Loucy (cell line): Measurements from ENCODE around the gene LYZL4.

Source experiments
- H2AFZ ChIP-seq: fragments of 200-600 bp; sonication (generic); 2 replicates; pipeline ENCODE4 v1.6.0; 2016; ENCODE audit warnings: antibody characterized with exemption, mild to moderate bottlenecking, low read length, moderate library complexity
- H3F3A ChIP-seq: fragments of 200-600 bp; 2 replicates; pipeline ENCODE4 v1.6.0; 2016; ENCODE audit warnings: antibody characterized with exemption, low read depth, mild to moderate bottlenecking
- H3K27me3 ChIP-seq: fragments of 200-600 bp; sonication (generic); 2 replicates; pipeline ENCODE4 v1.6.1; 2014; ENCODE audit warnings: low read length, mild to moderate bottlenecking; ENCODE audit not compliant: insufficient read depth, poor library complexity, severe bottlenecking
- H3K36me3 ChIP-seq: fragments of 200-600 bp; sonication (generic); 2 replicates; pipeline ENCODE4 v1.6.1; 2016; ENCODE audit warnings: low read length; ENCODE audit not compliant: insufficient read depth
- H3K4me1 ChIP-seq: fragments of 200-600 bp; sonication (generic); 2 replicates; pipeline ENCODE4 v1.5.1; 2014; ENCODE audit warnings: low read length, mild to moderate bottlenecking; ENCODE audit not compliant: insufficient read depth, poor library complexity, severe bottlenecking
- H3K4me2 ChIP-seq: fragments of 200-600 bp; sonication (generic); 2 replicates; pipeline ENCODE4 v1.6.0; 2014; ENCODE audit warnings: antibody characterized with exemption, low read length, low read depth, mild to moderate bottlenecking; ENCODE audit not compliant: poor library complexity, severe bottlenecking
- H3K4me3 ChIP-seq: fragments of 200-600 bp; sonication (generic); 2 replicates; pipeline ENCODE4 v1.5.1; 2014; ENCODE audit warnings: low read length, mild to moderate bottlenecking, mixed read lengths; ENCODE audit not compliant: poor library complexity, severe bottlenecking
- H3K79me2 ChIP-seq: fragments of 200-600 bp; sonication (generic); 2 replicates; pipeline ENCODE4 v1.6.1; 2014; ENCODE audit warnings: low read length; ENCODE audit not compliant: insufficient read depth
- H3K9ac ChIP-seq: fragments of 200-600 bp; sonication (generic); 2 replicates; pipeline ENCODE4 v1.6.0; 2014; ENCODE audit warnings: mild to moderate bottlenecking, low read depth, low read length, moderate library complexity; ENCODE audit not compliant: poor library complexity, severe bottlenecking
- H3K9me2 ChIP-seq: fragments of 200-600 bp; sonication (generic); replicated peaks from 2 replicates; pipeline ENCODE4 v1.6.1; 2016; ENCODE audit warnings: low read depth, low read length, mixed read lengths
- H3K9me3 ChIP-seq: fragments of 200-600 bp; sonication (generic); 2 replicates; pipeline ENCODE4 v1.6.1; 2014; ENCODE audit warnings: mild to moderate bottlenecking, antibody characterized with exemption, low read length, low read depth; ENCODE audit not compliant: insufficient read depth
- H4K20me1 ChIP-seq: fragments of 200-600 bp; sonication (generic); 2 replicates; pipeline ENCODE4 v1.6.0; 2014; ENCODE audit warnings: antibody characterized with exemption, low read length, mild to moderate bottlenecking; ENCODE audit not compliant: insufficient read depth, poor library complexity, severe bottlenecking
- CTCF ChIP-seq: fragments of 200-600 bp; sonication (generic); conservative IDR thresholded peaks from 2 replicates; pipeline ENCODE4 v1.5.1; 2014; ENCODE audit warnings: mild to moderate bottlenecking, antibody characterized with exemption, low read length
- EZH2phosphoT487 ChIP-seq: fragments of 200-600 bp; IDR thresholded peaks from 2 replicates; pipeline ENCODE4 v1.6.1; 2018; ENCODE audit warnings: antibody characterized with exemption, mild to moderate bottlenecking, moderate library complexity, borderline replicate concordance

LYZL4 gene

GRCh38 chr3:42351207-42351606, 59.2 kb downstream of the LYZL4 start:
- Histone ChIP-seq H3K79me2 (no peaks in the 10 kb centered on the region), H2AFZ (no peak overlapping the region), H3K27me3 (no peaks in the 10 kb centered on the region), H3K9ac (no peak overlapping the region), H3F3A (no peaks in the 10 kb centered on the region), H3K4me2 (no peak overlapping the region), H3K4me1 (no peaks in the 10 kb centered on the region), H4K20me1 (no peaks in the 10 kb centered on the region), H3K4me3 (no peak overlapping the region), H3K9me2 (no peaks in the 10 kb centered on the region), H3K9me3 (no peaks in the 10 kb centered on the region), H3K36me3 (no peaks in the 10 kb centered on the region)
- no peak for TF ChIP-seq CTCF
- TF ChIP-seq EZH2phosphoT487: no peak

- peaks cover 2% of the 10 kb centered on the region for H3K4me1 ChIP-seq
- H3K79me2 ChIP-seq: no peaks in the 10 kb centered on the region
- H3K9me3 ChIP-seq: no peaks in the 10 kb centered on the region
- no peak overlapping the region for H3K4me3 ChIP-seq
- H3K27me3 ChIP-seq: no peaks in the 10 kb centered on the region
- H2AFZ ChIP-seq: no peak overlapping the region
- no peaks in the 10 kb centered on the region for H3K9me2 ChIP-seq
- no peak overlapping the region for H3K9ac ChIP-seq
- H3K4me2 ChIP-seq: no peak overlapping the region
- H3F3A ChIP-seq: no peaks in the 10 kb centered on the region
- H4K20me1 ChIP-seq: no peaks in the 10 kb centered on the region
- no peaks in the 10 kb centered on the region for H3K36me3 ChIP-seq
- TF ChIP-seq EZH2phosphoT487: no peak
- no peak for TF ChIP-seq CTCF
Measured at GRCh38 chr3:42349765-42350594, 60.4 kb downstream of the LYZL4 start.

GRCh38 chr3:42347928-42348327, 62.5 kb downstream of the LYZL4 start:
- Histone ChIP-seq H3K9me3 (no peaks in the 10 kb centered on the region), H3K4me2 (no peak overlapping the region), H3F3A (no peaks in the 10 kb centered on the region), H3K9ac (no peak overlapping the region), H2AFZ (no peak overlapping the region), H3K36me3 (no peaks in the 10 kb centered on the region), H3K9me2 (no peaks in the 10 kb centered on the region), H3K79me2 (no peaks in the 10 kb centered on the region), H3K27me3 (no peaks in the 10 kb centered on the region), H3K4me1 (peaks cover 2% of the 10 kb centered on the region), H4K20me1 (no peaks in the 10 kb centered on the region), H3K4me3 (no peak overlapping the region)
- TF ChIP-seq CTCF (no peak), EZH2phosphoT487 (no peak)
